ENCODE results near the gene JAZF1.

The JAZF1 gene

GRCh38 chr7:28075674-28076358 is 104.8 kb downstream of the JAZF1 start:
- no peak for DNase-seq (ENCODE audit: low read depth in 1 of 2, low spot score in 1 of 2)
- Histone ChIP-seq H3K27me3 (ENCODE audit: insufficient read depth, poor library complexity, severe bottlenecking) (no peaks in the 10 kb centered on the region), H3K27ac (replicated peaks) (no peak overlapping the region), H3K4me3 (replicated peaks; ENCODE audit: insufficient read depth, low read length) (no peak overlapping the region)
- no peak for TF ChIP-seq POLR2AphosphoS5 (IDR thresholded peaks at IDR 0.05; ENCODE audit: low read depth)
- no peak for TF ChIP-seq REST (IDR thresholded peaks at IDR 0.05; ENCODE audit: insufficient replicate concordance, low read depth)
- TF ChIP-seq GABPA (IDR thresholded peaks at IDR 0.05; ENCODE audit: low read depth) = no peak
- no peak for TF ChIP-seq SPI1 (IDR thresholded peaks at IDR 0.05; ENCODE audit: borderline replicate concordance, low read depth)
- no peak for TF ChIP-seq CTCF (IDR thresholded peaks at IDR 0.05; ENCODE audit: insufficient read depth, low read length)

DNA sequence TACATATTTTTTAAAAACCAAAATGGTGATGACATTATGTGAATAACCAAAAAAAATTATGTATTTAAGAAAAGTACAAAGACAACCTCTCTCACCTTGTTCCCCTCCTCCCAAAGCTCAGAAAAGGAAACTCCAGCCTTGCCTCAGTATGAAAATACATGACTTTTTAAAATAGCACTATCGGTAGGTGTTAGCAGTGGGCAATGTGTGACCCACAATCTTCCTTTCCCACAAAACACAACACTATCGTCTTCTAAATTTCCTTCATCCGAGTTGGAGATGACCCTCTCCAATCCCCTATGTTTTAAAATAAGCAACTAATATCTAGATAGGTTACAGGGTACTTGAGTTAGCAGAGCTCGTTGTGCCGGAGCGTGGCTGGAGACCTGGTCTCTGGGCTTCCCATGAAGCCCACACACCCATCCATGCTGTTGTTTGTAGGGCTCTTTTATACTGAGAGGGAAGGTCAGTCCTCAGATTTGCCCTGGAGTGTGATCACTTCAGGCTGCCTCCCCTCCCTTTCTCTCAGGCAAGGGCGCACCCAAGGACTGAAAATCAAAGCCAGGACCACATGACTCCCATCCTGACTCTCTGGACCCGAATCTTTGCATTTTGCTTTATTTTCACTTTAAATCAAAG is 107.6 kb downstream of the JAZF1 start:
- no peak overlapping the region for H3K27ac ChIP-seq (replicated peaks)
- H3K27me3 ChIP-seq (ENCODE audit: insufficient read depth, poor library complexity, severe bottlenecking) = no peaks in the 10 kb centered on the region
- H3K4me3 ChIP-seq (replicated peaks; ENCODE audit: insufficient read depth, low read length) = no peak overlapping the region
- TF ChIP-seq CTCF (IDR thresholded peaks at IDR 0.05; ENCODE audit: insufficient read depth, low read length) (no peak), SPI1 (IDR thresholded peaks at IDR 0.05; ENCODE audit: borderline replicate concordance, low read depth) (no peak), POLR2AphosphoS5 (IDR thresholded peaks at IDR 0.05; ENCODE audit: low read depth) (no peak), REST (IDR thresholded peaks at IDR 0.05; ENCODE audit: insufficient replicate concordance, low read depth) (no peak), GABPA (IDR thresholded peaks at IDR 0.05; ENCODE audit: low read depth) (no peak)
- DNase-seq (ENCODE audit: low read depth in 1 of 2, low spot score in 1 of 2) = no peak

- DNase-seq (ENCODE audit: low read depth in 1 of 2, low spot score in 1 of 2) = no peak
- no peak overlapping the region for H3K4me3 ChIP-seq (replicated peaks; ENCODE audit: insufficient read depth, low read length)
- TF ChIP-seq REST (IDR thresholded peaks at IDR 0.05; ENCODE audit: insufficient replicate concordance, low read depth) (no peak), SPI1 (IDR thresholded peaks at IDR 0.05; ENCODE audit: borderline replicate concordance, low read depth) (no peak), GABPA (IDR thresholded peaks at IDR 0.05; ENCODE audit: low read depth) (no peak), POLR2AphosphoS5 (IDR thresholded peaks at IDR 0.05; ENCODE audit: low read depth) (no peak), CTCF (IDR thresholded peaks at IDR 0.05; ENCODE audit: insufficient read depth, low read length) (no peak)
- no peaks in the 10 kb centered on the region for H3K27me3 ChIP-seq (ENCODE audit: insufficient read depth, poor library complexity, severe bottlenecking)
- no peak overlapping the region for H3K27ac ChIP-seq (replicated peaks)
These were observed 109.0 kb downstream of the JAZF1 start for GRCh38 chr7:28071570-28071969.

All from HL-60 (cell line).